D341Med (cell line): ENCODE measurements around the gene NAGA.
"Not testable (repeated sequence)": the region's sequence is repeated elsewhere in the genome, so short reads cannot be mapped to it uniquely, and the experiment has no call there.

Experiments used
- DNase-seq: peaks from one replicate; pipeline ENCODE4 v3.0.0; 2012; ENCODE audit warnings: low spot score

NAGA gene

DNA sequence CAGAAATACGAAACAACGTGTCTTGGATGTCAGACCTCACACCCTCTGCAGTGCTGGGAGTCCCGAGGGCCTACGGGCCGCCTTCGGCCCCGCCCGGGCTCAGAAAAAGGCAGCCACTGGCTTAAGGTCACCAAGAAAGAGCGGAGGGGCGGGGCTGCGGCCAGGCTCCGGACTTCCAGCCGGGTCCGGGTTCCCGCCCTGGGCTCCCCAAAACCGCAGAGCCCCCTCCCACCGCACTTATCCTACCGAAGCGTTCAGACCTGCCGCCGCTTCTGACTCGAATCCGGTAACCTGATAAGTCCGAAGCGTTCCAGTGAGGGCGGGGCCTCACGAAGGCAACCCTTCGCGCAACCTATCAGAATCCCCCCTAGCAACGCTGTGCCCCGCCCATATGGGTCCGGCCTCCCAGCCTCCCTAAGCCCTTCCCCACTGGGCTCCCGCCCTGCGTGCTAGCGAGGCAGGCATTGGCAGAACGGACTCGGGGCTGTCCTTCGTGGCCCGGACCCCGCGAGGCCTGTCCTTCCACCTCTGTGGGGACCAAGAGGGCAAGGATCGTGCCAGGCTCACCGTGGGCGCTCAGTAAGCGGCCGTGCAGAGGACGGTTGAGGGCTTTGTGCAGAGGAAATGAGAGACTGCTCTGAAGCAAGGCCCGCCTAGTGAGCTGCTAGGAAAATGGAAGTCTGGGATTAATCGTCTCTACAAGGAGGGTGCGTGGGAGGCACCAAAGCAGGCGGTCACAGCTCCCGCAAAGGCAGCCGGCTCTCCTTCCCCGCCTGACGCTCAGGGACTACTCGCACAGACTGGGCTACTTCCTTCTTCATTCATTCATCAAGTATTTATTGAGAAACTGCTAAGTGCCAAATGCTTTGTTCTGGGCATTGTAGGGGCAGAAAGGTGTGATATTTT is at the start of gene NAGA:
Gene NAGA (minus strand): TSS at position 296 of the 906 bp plus-strand sequence. CDS start 515 bp downstream, outside the sequence.
- DNase-seq: peak; percentile 98

DNA sequence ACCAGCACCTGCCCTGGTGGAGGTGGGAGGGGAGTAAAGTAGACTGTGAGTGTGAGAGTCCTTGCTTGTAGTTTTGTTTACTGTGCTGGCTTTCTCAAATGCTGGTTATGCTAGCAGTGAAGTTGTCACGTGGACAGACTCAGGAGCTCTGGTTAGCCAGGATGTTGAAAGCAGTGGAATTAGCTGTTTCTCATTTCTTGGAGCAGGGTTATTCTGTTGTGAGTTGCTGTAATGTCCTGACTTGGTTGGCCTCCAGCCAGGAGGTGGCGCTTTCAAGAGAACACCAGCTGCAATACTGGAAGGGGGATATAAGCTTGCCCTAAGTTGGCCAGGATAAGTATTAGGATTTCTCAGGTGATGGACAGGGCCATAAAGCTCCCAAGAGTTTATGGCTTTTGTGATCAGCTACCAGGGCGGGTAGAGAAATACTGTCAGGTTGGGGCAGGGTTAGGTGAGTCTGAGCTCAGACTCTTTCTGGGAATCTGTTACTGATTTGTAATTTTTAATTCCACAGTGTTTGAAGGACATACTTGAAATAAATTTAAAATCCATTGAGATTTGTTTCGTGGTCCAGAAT is 46.3 kb upstream of the NAGA start:
- no peak for DNase-seq

DNA sequence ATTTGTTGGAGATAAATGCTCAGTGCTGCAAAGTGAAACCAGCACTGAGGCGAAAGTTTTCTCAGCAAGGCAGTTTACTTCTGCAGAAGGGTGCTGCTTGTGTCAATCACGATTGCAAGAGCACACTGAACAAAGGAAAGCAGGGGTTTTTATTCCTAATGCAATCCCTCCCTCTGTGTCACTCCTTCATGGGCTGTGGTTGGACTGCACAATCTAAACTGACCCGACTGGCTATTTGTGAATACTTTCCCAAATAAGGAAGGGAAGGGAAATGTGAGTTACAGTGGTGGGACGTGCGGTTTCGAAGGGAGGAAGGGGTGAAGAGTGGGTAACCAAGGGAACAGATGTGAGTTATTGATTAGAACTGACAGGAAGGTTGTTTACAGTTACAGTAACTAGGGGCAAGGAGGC is 44.8 kb upstream of the NAGA start:
- DNase-seq: not testable (repeated sequence)

DNA sequence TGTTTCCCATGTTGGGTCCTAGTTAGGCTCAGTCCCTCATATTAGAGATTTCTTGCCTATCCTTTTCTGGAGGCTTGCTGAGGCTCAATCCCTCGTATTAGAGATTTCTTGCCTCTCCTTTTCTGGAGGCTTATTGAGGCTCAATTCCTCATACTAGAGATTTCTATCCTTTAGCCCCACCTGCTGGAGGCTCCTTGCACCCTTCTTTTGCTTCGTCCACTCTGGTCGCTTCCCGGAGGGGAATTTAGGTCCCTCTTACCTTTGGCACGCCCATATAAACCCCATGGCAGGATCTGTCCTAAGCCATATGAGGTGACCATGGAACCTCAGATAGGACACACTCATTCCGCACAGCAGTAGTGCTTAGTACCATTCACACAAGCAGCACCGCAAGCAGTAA is 44.1 kb upstream of the NAGA start:
- peak; percentile 61 for DNase-seq

DNA sequence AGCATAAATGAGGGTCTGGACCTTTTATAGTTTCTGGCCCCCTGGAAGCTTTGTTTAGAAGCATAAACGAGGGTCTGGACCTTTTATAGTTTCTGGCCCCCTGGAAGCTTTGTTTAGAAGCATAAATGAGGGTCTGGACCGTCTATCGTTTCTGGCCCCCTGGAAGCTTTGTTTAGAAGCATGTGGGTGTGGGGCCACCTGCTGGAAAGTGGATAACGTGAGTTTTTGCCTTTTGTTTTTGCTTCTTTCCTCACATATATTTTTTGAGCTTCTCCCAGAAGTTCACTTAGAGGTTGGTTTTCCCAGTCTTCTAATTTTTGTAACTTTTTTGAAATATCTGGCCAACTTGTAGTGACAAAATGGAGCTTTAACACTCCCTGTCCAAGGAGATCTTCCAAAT is 42.2 kb upstream of the NAGA start:
- DNase-seq: not testable (repeated sequence)

DNA sequence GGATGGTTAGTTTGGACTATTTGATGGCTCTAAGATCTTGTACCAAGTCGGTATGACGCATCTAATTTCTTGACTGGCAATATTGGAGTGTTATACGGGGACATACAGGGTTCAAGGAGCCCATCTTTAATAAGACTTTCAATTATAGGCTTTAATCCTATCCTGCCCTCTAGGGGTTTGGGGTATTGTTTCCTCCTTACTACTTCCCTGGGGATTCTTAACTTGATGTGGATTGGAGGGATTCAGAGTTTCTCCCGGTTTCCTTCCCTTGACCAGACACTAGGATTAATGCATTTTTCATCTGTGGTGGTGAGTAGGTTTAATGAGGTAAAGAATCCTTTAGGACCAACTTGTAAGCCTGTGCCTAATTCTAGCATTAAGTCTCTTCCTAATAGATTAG is 41.2 kb upstream of the NAGA start:
- no peak for DNase-seq

DNA sequence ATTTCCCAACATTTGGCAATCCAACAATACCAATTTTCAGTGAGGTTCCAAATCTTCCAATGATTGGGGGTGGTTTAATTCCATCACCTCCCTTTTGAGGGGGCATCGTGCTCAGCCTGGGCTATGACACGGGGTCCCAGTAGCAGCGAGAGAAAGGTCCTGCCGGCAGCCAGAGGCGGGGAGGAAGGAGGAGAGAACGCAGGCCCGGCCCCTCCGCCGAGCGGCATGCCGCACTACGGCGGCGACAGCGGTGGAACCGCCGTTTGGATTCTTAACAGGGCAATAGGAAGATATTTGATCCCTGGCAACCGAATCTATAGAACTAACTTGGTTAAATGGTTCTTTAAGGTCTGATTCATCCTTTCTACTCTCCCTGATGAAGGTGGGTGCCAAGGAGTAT is 38.2 kb upstream of the NAGA start:
- no peak for DNase-seq

DNA sequence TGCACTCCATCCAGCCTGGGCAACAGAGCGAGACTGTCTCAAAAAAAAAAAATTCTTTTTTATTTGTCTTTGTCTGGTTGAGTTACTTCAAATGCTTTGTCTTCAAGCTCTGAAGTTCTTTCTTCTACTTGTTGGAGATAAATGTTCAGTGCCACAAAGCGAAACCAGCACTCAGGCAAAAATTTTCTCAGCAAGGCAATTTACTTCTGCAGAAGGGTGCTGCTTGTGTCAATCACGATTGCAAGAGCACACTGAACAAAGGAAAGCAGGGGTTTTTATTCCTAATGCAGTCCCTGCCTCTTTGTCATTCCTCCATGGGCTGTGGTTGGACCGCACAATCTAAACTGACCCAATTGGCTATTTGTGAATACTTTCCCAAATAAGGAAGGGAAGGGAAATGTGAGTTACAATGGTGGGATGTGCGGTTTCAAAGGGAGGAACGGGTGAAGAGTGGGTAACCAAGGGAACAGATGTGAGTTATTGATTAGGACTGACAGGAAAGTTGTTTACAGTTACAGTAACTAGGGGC is 33.8 kb upstream of the NAGA start:
- DNase-seq: not testable (repeated sequence)

DNA sequence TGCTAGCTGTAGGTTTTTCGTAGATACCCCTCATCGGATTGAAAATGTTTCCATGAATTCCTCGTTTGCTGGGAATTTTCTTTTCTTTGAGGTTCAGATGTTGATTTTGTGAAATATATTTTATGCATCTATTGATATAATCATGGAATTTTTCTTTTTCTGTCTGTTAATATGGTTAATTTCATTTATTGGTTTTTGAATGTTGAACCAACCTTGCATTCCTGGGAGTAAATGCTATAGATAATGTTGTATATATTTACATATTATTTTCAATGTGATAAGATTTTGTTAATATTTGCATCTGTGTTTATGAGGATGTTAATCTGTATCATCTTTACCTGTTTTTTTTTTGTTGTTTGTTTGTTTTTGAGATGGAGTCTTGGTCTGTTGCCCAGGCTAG is 30.6 kb upstream of the NAGA start:
- DNase-seq: no peak

DNA sequence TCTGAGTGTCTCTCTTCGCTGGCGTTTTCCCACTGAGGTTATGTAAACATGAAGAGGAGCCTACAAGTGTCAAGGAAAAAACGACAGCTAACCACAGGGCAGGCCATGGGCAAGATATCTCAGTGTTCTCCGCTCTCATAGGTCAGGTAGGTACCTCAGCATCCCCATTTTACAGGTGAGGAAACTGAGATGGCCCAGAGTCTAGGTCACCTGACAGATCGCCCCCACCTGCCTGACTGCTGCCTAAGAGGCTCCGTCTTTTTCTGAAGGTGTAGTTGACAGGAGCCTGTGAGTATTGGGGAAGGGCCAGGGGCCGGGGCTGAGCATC is 20.8 kb upstream of the NAGA start:
- no peak for DNase-seq

DNA sequence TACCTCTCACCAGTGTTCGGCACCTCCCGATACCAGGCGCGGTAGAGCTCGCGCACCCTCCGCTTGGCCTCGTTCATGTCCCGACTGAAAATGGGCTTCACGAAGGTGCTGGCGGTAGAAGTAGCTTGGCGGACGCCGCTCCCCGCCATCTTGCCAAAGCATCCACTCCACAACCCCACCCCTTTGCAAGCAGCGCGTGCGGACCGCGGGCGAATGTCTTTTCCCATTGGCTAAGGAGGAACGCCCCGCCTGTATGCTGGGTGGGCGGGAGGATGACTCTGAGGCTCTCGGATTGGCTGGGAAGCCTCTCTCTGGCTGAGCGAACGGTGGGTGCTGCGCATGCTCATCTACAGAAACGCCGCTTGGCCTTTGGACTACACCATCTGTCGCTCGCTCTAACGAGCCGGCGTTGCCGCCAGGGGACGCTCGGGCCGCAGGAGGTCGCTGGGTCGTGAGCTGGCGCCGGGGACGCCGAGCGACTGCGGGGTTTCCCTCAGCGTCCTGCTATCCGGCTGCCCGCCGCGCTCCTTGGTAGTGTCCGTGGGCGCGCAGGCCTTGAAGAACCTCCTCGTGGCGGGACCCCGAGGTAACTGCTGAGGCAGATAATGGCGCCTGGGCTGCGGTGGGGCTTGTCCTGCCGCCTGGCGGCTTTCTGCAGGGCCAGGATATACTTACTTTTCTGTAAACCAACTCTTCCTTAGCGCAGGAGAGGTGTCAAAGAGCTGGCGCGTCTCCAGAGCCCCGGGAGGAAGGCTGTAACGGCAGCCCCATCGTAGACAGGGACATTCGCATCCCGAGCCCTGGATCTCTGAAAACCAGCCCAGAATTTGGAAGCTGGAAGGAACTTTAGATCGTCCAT is 20.2 kb upstream of the NAGA start, which contains the start of gene NDUFA6:
Gene NDUFA6 (minus strand): TSS at position 177 of the 859 bp plus-strand sequence. CDS start 28 bp downstream, at position 149.
- peak; percentile 97 for DNase-seq

DNA sequence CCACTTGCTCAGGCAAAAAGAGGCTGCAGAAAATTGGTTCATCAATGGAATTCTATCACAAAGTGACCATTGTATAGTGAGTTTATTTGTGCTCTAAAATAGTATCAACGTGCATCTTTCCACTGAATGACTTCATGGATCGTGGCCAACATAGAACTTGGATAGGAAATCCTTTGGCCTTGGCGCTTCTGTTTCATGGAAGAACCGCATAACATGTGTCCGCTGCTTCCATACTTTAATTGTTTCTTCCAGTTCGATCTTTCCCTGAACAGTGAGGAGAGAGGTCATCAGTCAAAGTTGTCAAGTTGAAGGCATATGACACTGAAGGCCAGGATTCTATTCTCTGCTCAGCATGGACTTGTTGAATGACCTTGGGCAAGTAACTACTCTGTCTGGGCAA is 15.4 kb upstream of the NAGA start:
- no peak for DNase-seq

DNA sequence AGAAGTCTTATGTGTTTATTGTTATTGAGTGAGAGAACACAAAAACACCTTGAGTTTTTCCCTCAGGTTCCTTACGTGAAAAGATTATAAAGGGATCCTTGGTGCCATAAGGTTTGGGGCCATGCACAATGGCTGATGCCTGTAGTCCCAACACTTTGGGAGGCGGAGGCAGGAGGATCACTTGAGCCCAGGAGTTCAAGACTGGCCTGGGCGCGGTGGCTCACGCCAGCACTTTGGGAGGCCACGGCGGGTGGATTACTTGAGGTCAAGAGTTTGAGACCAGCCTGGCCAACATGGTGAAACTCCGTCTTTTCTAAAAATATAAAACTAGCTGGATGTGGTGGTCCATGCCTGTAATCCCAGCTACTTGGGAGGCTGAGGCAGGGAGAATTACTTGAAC is 14.3 kb upstream of the NAGA start:
- DNase-seq: no peak

DNA sequence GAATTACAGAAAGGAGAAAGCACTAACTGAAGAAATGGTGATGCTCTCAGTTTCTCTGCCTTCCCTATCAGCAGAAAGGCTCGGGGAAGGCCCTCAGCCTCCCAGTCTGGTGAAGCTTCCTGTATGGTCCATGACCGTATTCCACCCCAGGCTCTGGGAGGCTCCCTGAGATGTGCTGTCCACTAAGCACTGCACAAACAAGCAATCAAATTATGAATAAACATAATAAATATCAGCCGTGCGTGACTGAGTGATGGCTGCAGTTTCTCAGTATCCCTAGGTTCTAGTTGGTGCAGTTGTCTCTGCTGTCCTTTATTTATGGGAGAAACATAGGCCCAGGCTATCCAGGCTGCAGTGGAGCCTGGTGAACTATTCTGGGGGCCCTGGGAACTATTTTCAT is 12.5 kb upstream of the NAGA start:
- DNase-seq: no peak

DNA sequence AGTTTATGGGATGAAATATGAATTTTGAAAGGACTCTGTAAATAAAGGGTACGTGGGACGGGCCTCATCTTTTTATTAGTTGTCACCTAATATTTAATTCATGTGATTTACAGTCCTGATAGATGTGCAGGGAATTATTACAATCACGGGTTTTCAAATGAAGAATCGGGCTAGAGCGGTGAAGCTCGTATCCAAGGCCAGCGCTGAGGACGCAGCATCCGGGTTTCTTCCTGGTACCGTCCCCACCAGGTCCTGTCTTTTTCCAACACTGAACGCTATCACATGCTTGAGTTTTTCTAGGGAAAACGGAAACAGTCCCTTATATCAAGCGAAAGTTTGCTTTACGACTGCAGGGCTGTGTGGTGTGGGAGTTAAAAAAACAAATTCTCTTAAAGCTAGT is 9.7 kb upstream of the NAGA start:
- DNase-seq: peak; percentile 49

DNA sequence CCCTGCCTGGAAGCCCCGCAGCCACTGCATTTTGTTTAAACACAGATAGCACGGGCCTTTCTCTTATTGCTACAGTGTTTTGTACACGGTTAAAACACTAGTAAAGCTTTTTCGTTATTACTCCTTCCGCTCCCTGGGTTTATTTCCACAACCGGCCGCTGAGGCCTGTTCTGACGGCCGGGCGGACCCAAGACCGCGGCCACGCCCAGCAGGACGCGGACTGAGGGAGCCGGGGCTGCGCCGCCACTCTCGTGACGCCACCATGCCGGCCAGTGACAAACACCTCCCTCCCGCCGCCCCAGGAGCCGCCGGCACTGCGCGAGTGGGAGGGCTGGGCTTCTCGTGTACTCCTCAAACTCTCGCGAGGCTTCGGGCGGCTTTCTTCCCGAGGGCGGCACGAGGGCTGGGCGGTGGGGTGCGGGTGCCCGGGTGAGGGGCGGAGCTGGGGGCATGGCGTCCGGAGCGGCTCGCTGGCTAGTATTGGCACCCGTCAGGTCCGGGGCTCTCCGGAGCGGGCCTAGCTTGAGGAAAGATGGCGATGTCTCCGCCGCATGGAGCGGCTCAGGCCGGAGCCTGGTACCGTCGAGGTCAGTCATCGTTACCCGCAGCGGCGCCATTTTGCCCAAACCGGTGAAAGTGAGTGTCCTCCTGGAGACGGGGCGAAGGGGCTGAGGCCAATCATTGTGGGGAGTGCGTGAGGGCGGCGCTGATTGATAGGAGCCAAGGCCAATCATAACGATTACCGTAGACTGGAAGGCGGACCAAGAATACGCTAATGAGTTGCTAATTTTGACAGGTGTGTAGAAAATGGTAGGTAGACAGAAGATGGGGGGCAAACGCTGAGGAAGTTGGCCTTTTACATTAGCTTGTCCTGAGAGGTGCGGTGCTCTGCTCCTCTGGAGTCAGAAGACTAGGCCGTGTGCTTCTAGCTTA is 9.0 kb upstream of the NAGA start, which contains the start of gene SMDT1:
Gene SMDT1 (plus strand): TSS at position 382 of the 933 bp plus-strand sequence. CDS start 69 bp downstream, at position 451.
- DNase-seq: peak; percentile 99

DNA sequence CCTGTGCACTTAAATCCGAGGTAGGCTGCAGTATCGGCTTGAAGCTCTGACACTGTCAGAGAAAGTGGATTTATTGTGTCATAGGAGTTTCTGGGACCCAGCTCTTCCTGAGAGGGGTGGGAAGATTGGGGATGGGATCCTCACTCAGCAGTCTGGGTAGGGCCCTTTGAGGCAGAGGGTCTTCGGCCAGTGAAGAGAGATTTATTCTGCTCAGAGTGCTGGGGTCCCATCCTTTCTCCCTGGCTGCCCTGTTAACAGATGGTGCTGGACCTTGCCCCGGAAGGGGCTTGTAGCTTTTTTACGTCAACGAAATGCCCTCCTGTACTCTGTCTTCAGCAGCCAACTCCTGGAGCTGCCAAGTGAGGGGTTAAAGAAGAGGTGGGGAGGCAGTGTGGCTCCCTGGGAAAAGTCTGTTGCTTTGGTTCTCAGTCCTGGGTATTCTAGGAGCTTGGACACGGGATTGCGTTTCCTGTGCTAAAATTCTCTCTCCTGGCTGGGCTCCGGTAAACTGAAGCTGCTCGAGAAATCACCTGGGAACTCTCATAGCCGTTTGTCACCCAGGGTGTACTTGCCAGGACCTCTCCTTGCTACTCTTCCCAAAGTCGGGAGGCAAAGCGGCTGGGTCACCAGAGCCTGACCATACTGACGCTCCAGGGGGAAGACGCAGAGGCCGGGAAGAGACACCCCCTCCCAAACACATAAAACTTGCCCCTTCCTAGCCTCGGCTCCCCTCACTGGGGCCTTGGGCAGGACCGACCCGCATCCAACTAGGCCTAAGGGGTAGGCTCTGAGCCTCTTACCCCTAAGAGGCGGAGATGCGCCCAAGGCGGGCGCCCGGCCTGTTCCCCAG is 8.1 kb upstream of the NAGA start:
- no peak for DNase-seq

DNA sequence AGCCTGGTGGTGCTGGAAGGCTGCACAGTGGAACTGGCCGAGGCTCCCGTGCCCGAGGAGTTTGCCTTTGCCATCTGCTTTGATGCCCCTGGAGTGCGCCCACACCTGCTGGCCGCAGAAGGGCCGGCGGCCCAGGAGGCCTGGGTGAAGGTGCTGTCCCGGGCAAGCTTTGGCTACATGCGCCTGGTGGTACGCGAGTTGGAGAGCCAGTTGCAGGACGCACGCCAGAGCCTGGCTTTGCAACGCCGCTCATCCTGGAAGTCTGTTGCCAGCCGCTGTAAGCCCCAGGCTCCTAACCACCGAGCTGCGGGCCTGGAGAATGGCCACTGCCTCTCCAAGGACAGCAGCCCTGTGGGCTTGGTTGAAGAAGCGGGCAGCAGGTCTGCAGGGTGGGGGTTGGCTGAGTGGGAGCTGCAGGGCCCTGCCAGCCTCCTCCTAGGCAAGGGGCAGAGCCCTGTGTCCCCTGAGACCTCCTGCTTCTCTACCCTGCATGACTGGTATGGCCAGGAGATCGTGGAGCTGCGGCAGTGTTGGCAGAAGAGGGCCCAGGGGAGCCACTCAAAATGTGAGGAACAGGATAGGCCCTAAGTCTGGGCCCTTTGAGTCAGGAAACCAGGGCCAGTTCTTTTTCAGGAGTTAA is 7.0 kb upstream of the NAGA start:
- DNase-seq: peak; percentile 20

DNA sequence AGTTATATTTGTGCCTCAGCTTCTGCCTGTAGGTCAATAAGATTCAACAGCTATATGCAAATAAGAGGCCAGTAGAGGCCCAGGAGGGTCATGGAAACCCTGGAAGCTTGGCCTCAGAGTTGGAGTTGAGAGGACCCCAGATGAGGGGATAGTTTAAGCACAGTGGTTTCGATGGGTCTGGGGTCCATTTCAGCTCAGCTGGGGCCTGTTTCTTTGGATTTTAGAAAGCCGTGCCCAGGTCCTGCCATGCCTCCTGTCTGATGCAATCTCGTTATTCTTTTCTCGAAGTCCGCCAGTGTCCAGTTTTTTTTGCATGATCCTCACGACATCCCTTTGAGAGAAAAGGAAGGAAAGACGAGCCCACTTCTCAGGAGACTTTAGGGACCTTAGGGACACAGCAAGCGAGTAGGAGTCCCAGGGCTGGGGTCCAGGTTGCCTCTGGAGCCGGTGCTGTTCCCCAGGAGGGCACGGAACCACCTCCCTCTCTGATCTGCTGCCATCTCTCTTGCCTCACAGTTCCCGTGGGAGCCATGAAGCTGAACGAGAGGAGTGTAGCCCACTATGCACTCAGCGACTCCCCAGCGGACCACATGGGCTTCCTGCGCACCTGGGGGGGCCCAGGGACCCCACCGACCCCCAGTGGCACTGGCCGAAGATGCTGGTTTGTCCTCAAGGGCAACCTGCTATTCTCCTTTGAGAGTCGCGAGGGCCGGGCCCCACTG is 6.3 kb upstream of the NAGA start:
- peak; percentile 5 for DNase-seq
